GM12873 (cell line): ENCODE data around the gene BMPER.

Source experiments
- TF ChIP-seq, protein P1 (sequence below): IDR thresholded peaks from 2 replicates; pipeline ENCODE4 v1.5.1; 2012; ENCODE audit warnings: low read depth, mild to moderate bottlenecking, moderate library complexity, low read length, control low read depth; ENCODE audit not compliant: insufficient read depth; ENCODE audit errors: missing control alignments

Gene BMPER

DNA sequence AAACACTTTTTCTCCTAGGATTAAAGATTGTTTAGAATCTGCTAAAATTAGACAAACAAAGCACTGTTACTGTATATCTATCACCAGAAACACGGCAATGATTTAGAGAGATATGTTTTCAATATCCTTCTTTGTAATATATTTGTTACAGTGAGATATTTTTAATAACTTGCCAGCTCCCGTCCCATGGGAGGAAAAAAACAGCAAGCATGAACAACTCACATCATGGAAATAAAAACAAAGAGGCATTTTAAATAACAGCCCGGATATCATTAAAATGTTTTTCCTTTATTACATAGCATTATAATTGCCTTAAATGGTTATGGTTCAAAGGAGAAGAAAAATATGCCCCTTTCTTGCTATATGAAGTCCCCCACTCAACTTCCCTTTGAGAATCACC lies 272.1 kb downstream of the BMPER start:
- TF ChIP-seq, protein P1, sequence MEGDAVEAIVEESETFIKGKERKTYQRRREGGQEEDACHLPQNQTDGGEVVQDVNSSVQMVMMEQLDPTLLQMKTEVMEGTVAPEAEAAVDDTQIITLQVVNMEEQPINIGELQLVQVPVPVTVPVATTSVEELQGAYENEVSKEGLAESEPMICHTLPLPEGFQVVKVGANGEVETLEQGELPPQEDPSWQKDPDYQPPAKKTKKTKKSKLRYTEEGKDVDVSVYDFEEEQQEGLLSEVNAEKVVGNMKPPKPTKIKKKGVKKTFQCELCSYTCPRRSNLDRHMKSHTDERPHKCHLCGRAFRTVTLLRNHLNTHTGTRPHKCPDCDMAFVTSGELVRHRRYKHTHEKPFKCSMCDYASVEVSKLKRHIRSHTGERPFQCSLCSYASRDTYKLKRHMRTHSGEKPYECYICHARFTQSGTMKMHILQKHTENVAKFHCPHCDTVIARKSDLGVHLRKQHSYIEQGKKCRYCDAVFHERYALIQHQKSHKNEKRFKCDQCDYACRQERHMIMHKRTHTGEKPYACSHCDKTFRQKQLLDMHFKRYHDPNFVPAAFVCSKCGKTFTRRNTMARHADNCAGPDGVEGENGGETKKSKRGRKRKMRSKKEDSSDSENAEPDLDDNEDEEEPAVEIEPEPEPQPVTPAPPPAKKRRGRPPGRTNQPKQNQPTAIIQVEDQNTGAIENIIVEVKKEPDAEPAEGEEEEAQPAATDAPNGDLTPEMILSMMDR: no peak

DNA sequence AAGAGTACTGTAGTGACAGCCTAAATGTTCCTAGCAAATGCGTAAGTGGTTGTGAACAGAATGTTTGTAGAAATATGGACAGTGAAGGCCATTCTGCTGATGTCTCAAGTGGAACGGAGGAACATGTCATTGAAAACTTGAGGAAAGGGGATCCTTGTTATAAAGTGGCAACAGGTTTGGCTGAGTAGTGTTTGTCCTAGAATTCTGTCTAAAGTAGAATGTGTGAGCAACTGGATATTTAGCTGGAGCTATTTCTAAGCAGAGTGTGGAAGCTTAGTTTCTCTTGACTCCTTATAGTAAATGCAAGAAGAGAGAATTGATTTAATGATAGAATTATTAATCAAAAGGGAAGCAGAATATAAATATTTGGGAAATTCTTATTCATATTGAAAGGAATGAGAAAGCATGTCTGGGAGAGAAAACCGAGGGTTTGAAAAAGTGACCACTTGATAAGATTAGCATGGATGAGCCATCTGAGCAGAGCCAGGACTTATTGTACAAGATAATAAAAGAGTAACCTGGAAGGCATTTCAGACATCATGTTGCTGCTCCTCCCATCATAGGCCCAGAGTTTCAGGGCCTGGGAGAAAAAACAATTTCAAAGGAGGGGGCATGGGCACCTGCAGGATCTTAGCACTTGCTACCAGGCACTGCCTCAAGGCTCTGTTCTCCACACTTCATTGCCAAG lies 276.1 kb downstream of the BMPER start:
- TF ChIP-seq, protein P1: no peak

DNA sequence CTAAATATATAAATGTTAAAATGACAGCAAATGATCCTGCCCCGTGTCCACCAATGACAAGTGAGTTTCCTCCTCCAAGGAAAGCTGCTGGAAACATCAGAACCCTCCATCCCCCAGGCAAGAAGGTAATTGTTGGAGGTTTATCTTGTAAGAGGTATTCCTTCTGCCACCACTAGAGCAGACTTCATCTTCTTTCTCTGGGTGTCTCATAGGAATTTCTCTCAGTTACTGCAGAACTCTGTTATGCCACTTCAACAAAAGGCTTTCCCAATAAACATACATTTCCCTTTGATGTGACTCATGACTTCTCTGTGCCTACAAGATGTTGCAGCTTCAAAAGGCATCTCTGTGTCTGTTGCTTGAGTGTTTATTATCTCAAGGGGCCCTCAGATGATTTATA lies 279.1 kb downstream of the BMPER start:
- TF ChIP-seq, protein P1: no peak

DNA sequence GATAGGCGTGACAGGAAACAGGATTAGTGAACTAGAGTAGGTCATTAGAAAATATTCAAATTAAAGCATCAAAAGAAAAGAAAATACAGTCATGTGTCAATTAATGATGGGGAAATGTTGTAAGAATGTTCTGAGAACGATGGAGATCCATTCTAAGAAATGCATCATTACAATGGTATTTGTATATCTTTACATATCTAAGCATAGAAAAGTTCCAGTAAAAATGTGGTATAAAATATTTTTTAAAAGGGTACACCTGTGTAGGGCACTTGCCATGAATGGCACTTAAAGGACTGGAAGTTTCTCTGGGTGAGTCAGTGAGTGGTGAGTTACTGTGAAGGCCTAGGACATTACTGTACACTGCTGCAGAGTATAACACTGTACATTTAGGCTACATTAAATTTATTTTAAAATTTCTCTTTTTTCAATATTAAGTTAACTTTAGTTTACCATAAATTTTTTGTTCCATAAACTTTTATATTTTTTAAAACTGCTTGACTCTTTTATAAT lies 282.5 kb downstream of the BMPER start:
- TF ChIP-seq, protein P1: no peak

DNA sequence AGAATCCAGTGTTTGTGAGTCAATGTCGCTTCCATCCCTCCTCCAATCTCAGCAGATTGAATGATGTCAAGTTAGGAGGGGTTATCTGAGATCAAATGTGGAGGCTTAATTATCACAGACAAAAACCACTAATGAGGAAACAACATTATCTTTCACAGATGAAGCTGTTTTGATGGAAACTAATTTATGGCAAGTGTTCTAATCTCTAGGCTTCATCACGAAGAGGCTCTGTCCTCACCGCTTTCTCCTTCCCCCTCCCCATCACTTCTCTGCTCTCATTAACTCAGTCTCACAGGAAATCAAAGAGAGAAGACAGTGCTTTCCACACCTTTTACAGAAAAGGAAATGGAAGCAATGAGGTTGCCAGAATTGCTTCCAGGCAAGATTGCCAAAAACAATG lies 283.7 kb downstream of the BMPER start:
- TF ChIP-seq, protein P1: no peak

DNA sequence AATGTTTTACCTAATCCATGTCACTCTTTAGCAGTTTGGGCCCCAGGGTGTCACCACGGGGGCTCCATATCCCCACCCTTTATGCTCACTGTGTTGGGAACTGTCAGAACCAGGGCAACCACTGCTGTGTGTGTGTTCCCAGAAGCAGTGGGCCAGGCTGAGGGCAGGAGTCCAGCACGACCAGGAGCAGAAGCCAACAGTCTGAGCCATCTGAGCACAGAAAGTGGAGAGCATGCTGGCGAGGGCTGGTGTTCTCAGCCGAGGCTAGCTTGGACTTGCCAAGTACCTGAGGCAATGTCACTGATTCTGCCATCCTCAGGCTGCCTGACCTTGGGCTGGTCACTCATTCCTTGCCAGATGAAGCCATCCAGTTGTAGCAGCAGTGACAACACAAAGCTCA lies 285.0 kb downstream of the BMPER start:
- TF ChIP-seq, protein P1: no peak

DNA sequence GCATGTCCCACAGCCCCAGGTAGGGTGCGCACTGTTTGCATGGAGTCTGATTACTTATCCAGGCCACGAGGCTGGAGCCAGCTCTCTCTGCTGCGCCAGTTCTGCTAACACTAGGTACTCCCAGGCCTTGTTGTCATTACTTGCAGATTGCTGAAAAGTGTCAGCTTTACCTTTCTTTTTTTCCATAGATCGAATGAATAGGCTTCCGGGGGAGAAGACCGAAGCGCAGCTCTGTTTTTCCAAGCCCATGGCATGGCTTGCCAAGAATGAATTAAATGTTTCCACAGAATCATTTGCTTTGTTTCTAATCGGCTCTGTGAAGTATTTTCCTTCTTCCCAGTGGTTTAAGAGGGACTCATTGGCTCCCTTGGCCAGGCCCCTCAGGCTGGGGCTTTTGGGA lies 285.8 kb downstream of the BMPER start:
- TF ChIP-seq, protein P1: no peak
